Measurements from ENCODE around the gene CD209.

The CD209 gene

DNA sequence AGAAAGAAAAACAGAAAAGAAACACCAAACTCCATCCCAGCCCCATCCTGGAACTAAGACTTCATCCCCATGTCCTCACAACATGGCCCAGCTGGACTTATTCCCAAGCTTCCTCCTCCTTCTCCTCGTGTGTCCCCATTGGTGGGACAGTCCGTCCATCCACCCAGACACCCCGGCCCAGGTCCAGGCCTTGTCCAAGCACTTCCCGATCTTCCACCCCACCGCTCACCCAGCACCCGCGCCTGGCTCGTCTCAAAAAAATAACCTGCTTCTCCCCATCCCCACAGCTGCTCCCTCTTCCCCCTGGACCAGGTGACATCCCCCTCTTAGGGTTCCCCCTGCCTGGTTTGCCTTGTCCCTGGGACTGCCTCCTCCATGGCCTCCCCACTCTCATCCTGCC is 44.0 kb downstream of the CD209 start:
- DNase-seq: no peak

GRCh38 chr19:7701654-7702457 is 45.5 kb downstream of the CD209 start, which contains the start of gene FCER2:
Gene FCER2, minus strand, starts transcription at chr19:7702131. Its CDS starts 2,371 bp downstream, at chr19:7699760.
- DNase-seq: no peak

- DNase-seq: no peak
Observed at GRCh38 chr19:7701049-7701653, 46.2 kb downstream of the CD209 start.

- DNase-seq: no peak
Observed at GRCh38 chr19:7699417-7700401, 47.6 kb downstream of the CD209 start.

GRCh38 chr19:7699003-7699402 is 48.3 kb downstream of the CD209 start:
- no peak for DNase-seq

DNA sequence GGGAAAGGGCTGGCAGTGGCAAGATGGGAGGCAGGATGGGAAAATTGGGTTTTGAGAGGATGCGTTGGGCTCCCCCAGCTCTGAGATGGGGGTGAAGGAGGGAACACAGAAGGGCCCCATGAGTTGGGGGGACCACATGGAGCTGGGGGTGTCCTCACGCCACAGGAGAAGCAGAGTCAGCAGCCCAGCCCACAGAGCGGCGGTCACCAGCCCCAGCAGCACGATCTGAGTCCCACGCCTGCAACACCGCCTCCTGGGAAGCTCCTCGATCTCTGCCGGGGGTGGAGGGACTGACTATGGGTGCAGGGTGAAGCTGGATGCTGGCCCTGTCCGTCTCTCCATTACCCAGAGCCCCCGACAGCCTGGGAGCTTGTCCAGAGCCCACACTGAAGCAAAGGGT is 48.8 kb downstream of the CD209 start:
- DNase-seq: no peak

DNA sequence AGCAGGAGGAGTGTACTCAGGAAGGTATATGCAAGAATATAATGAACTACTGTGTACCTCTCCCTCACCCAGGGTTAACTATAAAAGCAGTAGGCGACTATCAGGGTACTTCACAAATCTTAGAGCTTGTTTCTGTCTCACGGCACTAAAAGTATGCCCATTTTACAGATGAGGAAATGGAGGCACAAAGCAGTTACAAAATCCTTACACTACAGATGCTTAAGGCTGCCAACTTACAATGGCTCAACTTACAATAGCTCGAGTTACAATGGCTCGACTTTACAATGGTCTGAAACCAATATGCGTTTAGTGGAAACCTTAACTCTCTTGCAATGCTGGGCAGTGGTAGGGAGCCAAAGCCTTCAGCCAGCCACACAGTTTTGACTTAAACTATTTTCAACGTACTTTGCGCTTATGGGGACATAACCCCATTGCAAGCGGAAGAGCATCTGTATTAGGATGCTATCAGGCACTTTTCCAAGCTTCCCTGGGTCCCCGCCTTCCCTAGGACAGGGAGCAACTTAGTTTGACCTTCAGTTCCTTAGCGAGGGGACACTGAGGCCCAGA is 49.5 kb downstream of the CD209 start:
- DNase-seq: no peak

DNA sequence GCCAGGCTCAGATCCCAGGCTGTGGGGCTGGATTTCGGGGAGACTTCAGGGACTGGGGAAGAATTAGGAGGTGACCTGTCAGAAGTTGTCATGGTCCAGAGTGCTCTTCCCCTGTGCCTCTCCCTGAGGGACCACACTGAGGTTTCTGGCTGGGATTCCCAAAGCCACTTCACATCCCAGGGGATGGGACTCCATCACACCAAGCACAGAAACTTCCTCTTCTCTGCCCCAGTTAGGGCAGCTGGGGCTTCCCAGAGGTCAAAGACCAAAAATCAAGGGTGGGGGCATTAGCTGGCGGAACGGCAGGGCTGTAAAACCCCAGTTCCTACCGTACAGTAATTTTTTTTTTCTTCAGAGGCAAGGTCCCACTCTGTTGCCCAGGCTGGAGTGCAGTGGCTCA is 52.8 kb downstream of the CD209 start:
- DNase-seq: no peak

DNA sequence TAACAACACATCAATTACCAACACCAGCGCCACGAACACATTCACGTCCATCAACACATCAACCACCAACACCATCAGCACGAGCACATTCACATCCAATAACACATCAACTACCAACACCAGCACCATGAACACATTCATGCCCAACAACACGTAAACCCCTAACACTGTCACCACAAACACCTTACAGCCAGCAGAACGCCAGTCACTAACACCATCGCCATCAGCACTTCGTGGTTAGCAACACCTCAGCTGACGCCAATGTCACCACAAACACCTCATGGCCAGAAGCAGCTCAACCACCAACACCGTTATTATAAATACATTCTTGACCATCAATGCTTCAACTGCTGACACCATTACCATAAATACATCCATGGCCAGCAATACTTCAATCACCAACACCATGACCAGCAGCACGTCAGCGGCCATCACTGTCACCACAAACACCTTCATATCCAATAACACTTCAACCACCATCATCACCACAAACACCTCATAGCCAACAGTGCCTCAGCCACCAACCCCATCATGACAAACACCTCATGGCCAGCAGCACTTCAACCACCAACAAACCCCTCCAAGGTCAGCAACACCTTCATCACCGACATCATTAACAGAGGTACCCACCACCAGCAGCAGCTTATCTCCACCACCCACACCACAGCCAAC is 54.8 kb downstream of the CD209 start:
- no peak for DNase-seq

DNA sequence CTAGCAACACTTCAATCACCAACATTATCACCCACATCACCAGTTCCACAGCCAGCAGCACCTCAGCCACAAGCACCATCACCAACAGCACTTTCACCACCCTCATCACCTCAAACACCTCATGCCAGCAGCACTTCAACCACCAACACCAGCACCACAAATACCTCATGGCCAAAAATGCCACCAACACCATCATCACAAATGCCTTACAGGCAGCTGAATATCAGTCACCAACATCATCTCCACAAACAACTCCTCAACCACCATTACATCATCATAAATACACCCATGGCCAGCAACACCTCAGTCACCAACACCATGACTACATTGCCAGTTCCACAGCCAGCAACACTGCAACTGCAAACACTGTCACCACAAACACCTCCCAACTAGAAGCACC is 55.8 kb downstream of the CD209 start:
- no peak for DNase-seq

GRCh38 chr19:7690779-7691258 is 56.5 kb downstream of the CD209 start:
- no peak for DNase-seq

Data from NCI-H2029 treated with DMSO at 0.1 percent for 48 hours (cell line).